Endothelial cell of umbilical vein (primary cell): Measurements from ENCODE around the gene CEACAM3. TPM values are rescaled to one million over a fixed set of nuclear protein-coding genes. Genes with fewer than 3 reads are reported as not detected.

Experiments
- BruUV-seq: library from RNA; stranded (reverse); fragments of 400-500 nt; replicated peaks from 2 replicates; lab custom pipeline; 2021; lab: Mats Ljungman, UMichigan
- CTCF ChIA-PET: fragments of 300-600, 350-600 bp; sonication (Branson Sonifier 250); formaldehyde crosslinking; loops from one replicate; lab custom pipeline; 2021; ENCODE audit warnings: antibody characterized with exemption, inconsistent platforms; lab: Charles Lee
- POLR2A ChIA-PET: fragments of 300-600, 350-600 bp; sonication (Branson Sonifier 250); formaldehyde crosslinking; loops from one replicate; lab custom pipeline; 2021; ENCODE audit warnings: antibody characterized with exemption, inconsistent platforms; lab: Charles Lee
- DNase-seq: peaks from one replicate; pipeline ENCODE4 v3.0.0-alpha.2; 2011; ENCODE audit warnings: low read depth, low spot score
- FAIRE-seq: peaks from 2 replicates; lab custom pipeline; 2011; peaks lifted over from hg19 to GRCh38; lab: Jason Lieb, UNC
- H2AFZ ChIP-seq: 2 replicates; pipeline ENCODE4 v1.6.0; 2012; ENCODE audit warnings: low read depth, low read length, control low read depth, inconsistent platforms
- H3K27ac ChIP-seq: 2 replicates; pipeline ENCODE4 v1.5.1; 2011; ENCODE audit warnings: low read depth, mild to moderate bottlenecking, control low read depth, low read length, moderate library complexity; ENCODE audit not compliant: insufficient read depth
- H3K27me3 ChIP-seq, 2 experiments: 2 replicates each; pipeline versions ENCODE4 v1.6.0 to v1.6.1; 2011; ENCODE audit warnings: low read length in 2 of 2, mixed read lengths in 1 of 2; ENCODE audit not compliant: control insufficient read depth in 2 of 2, insufficient read depth in 2 of 2
- H3K36me3 ChIP-seq, 2 experiments: 2 replicates in 1 of 2; 3 replicates in 1 of 2; pipeline ENCODE4 v1.5.1; 2011; ENCODE audit warnings: low read length in 2 of 2, mild to moderate bottlenecking in 1 of 2, moderate library complexity in 1 of 2; ENCODE audit not compliant: control insufficient read depth in 2 of 2, insufficient read depth in 2 of 2; ENCODE audit errors: extremely low read depth in 1 of 2
- H3K4me1 ChIP-seq: 3 replicates; pipeline ENCODE4 v1.5.1; 2011; ENCODE audit warnings: mild to moderate bottlenecking, low read length; ENCODE audit not compliant: control insufficient read depth, insufficient read depth; ENCODE audit errors: extremely low read depth
- H3K4me2 ChIP-seq: 2 replicates; pipeline ENCODE4 v1.6.1; 2011; ENCODE audit warnings: low read length, control low read depth, mixed read lengths; ENCODE audit not compliant: insufficient read depth
- H3K4me3 ChIP-seq, 3 experiments: fragments of 200-600 bp in 1 of 3; sonication (generic), shearing (Covaris generic) in 1 of 3; replicated peaks in 1 of 3; 2 replicates each; pipeline ENCODE4 v1.5.1; 2011 to 2016; ENCODE audit warnings: control low read depth in 3 of 3, low read length in 3 of 3, mild to moderate bottlenecking in 2 of 3, inconsistent platforms in 1 of 3, low read depth in 1 of 3, moderate library complexity in 1 of 3; ENCODE audit not compliant: insufficient read depth in 1 of 3
- H3K79me2 ChIP-seq: 2 replicates; pipeline ENCODE4 v1.6.0; 2012; ENCODE audit warnings: low read length, inconsistent platforms; ENCODE audit not compliant: control insufficient read depth, insufficient read depth
- H3K9ac ChIP-seq: replicated peaks from 2 replicates; pipeline ENCODE3; 2011; ENCODE audit warnings: low read length, control low read depth; ENCODE audit not compliant: insufficient read depth; ENCODE audit errors: extremely low read depth
- H3K9me1 ChIP-seq: replicated peaks from 3 replicates; pipeline ENCODE4 v1.6.0; 2011; ENCODE audit warnings: mild to moderate bottlenecking, low read length; ENCODE audit not compliant: control insufficient read depth, insufficient read depth; ENCODE audit errors: extremely low read depth
- H3K9me3 ChIP-seq: replicated peaks from 2 replicates; pipeline ENCODE4 v1.5.1; 2012; ENCODE audit warnings: low read length, inconsistent platforms; ENCODE audit not compliant: control insufficient read depth, insufficient read depth
- H4K20me1 ChIP-seq: replicated peaks from 2 replicates; pipeline ENCODE3; 2011; ENCODE audit warnings: mild to moderate bottlenecking, low read length; ENCODE audit not compliant: control insufficient read depth, insufficient read depth; ENCODE audit errors: extremely low read depth
- EZH2 ChIP-seq: IDR thresholded peaks from 2 replicates; pipeline ENCODE4 v1.6.1; 2012; ENCODE audit warnings: borderline replicate concordance, low read depth, mild to moderate bottlenecking, moderate library complexity, low read length, inconsistent platforms; ENCODE audit not compliant: severe bottlenecking
- FOS ChIP-seq: IDR thresholded peaks from 2 replicates; pipeline ENCODE4 v1.6.1; 2011; ENCODE audit warnings: mild to moderate bottlenecking, low read length, moderate library complexity, borderline replicate concordance; ENCODE audit not compliant: insufficient read depth
- GATA2 ChIP-seq: IDR thresholded peaks from 2 replicates; pipeline ENCODE4 v1.7.0; 2011; ENCODE audit warnings: low read depth, mild to moderate bottlenecking, moderate library complexity, mixed read lengths, low read length; ENCODE audit not compliant: insufficient read length, insufficient read depth
- JUN ChIP-seq: IDR thresholded peaks from 2 replicates; pipeline ENCODE4 v1.6.1; 2011; ENCODE audit warnings: borderline replicate concordance, low read depth; ENCODE audit not compliant: insufficient read length, insufficient read depth
- MYC ChIP-seq: IDR thresholded peaks from one replicate; pipeline ENCODE4 v1.6.1; 2011; ENCODE audit warnings: mild to moderate bottlenecking, low read depth, low read length
- POLR2A ChIP-seq: IDR thresholded peaks from 2 replicates; pipeline ENCODE4 v1.6.1; 2012; ENCODE audit warnings: low read depth, mild to moderate bottlenecking, control low read depth, low read length
- POLR2AphosphoS5 ChIP-seq: IDR thresholded peaks from 2 replicates; pipeline ENCODE4 v1.6.1; 2012; ENCODE audit warnings: low read depth, mild to moderate bottlenecking, control low read depth, low read length, moderate library complexity; ENCODE audit not compliant: insufficient read depth
- dilution Hi-C: fragments of 300-500 bp; cut with MboI; formaldehyde crosslinking; loops from one replicate; pipeline ENCODE4 v1.15.0; 2019; ENCODE audit warnings: low sequenced_read_pairs; ENCODE audit not compliant: extremely low pct_ligation_motif_present
- intact Hi-C: fragments of 100-400 bp; cut with micrococcal nuclease; formaldehyde crosslinking; loops from one replicate; pipeline ENCODE4 v1.10.0; 2022
- polyA plus RNA-seq, 4 experiments: library from polyadenylated mRNA; depleted of rRNA in 3 of 4; stranded (reverse) in 3 of 4; unstranded in 1 of 4; fragments of >200 nt; gene quantifications; 2 replicates each; pipeline versions ENCODE4 v1.2.1 to v1.2.3, GENCODE V29; 2011 to 2012; ENCODE audit warnings: missing spikeins in 1 of 4
- total RNA-seq: library from RNA; stranded (reverse); gene quantifications from 2 replicates; pipeline ENCODE4 v1.2.3, GENCODE V29; 2021
- TF ChIP-seq, protein P1 (sequence below): IDR thresholded peaks from 2 replicates; pipeline ENCODE4 v1.6.1; 2011; ENCODE audit not compliant: insufficient read depth, insufficient read length
- TF ChIP-seq, protein P2 (sequence below), 2 donors: IDR thresholded peaks; 1 replicate in 1 of 2; 2 replicates in 1 of 2; pipeline ENCODE4 v1.5.1; 2011; ENCODE audit warnings: low read length in 2 of 2, mild to moderate bottlenecking in 2 of 2, moderate library complexity in 2 of 2, control low read depth in 1 of 2, inconsistent platforms in 1 of 2, low read depth in 1 of 2; ENCODE audit not compliant: insufficient read depth in 1 of 2; ENCODE audit errors: extremely low read depth in 1 of 2

Gene CEACAM3
- total and polyA plus RNA-seq, 2 donors (not counting 3 experiments of a cell fraction or from before 2014, with no cell fraction given) = not detected

DNA sequence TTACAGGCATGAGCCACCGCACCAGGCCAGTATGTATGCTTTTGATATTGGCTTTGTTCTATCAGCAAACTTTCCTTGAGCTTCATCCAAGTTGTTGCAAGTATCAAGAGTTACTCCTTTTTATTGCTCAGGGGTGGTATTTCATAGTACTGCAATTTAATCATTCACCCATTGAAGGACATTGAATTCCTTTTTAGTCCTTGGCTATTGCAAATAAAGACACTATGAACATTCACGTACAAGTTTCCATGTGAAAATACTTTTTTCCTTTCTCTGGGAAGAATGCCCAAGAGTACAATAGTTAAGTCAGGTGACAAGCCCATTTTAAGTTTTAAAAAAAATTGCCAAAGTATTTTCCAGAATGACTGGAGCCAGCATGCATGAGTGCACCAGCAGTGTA, 20.4 kb downstream of the CEACAM3 start:
- no TSS peak for BruUV-seq

More for the DNA sequence above, 20.4 kb downstream of the CEACAM3 start:
- no peaks in the 10 kb centered on the region for H3K27me3 ChIP-seq
- H3K27ac ChIP-seq = no peak overlapping the region
- H3K4me1 ChIP-seq = no peaks in the 10 kb centered on the region
- no peak overlapping the region for H3K4me2 ChIP-seq
- POLR2A ChIA-PET = no interaction called here
- no peak for DNase-seq
- H4K20me1 ChIP-seq = no peaks in the 10 kb centered on the region
- no peak overlapping the region for H3K9ac ChIP-seq
- H3K36me3 ChIP-seq = no peaks in the 10 kb centered on the region
- no peak for FAIRE-seq
- intact Hi-C loops = no loop called here
- no peaks in the 10 kb centered on the region for H3K9me1 ChIP-seq
- H2AFZ ChIP-seq = no peak overlapping the region
- CTCF ChIA-PET = no interaction called here
- dilution Hi-C loops = no loop called here
- H3K9me3 ChIP-seq = no peaks in the 10 kb centered on the region
- H3K4me3 ChIP-seq = no peak overlapping the region
- TF ChIP-seq POLR2A (no peak), FOS (no peak), JUN (no peak), EZH2 (no peak), MYC (no peak), GATA2 (no peak), POLR2AphosphoS5 (no peak)
- TF ChIP-seq, protein P1, sequence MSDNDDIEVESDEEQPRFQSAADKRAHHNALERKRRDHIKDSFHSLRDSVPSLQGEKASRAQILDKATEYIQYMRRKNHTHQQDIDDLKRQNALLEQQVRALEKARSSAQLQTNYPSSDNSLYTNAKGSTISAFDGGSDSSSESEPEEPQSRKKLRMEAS = no peak
- TF ChIP-seq, protein P2, sequence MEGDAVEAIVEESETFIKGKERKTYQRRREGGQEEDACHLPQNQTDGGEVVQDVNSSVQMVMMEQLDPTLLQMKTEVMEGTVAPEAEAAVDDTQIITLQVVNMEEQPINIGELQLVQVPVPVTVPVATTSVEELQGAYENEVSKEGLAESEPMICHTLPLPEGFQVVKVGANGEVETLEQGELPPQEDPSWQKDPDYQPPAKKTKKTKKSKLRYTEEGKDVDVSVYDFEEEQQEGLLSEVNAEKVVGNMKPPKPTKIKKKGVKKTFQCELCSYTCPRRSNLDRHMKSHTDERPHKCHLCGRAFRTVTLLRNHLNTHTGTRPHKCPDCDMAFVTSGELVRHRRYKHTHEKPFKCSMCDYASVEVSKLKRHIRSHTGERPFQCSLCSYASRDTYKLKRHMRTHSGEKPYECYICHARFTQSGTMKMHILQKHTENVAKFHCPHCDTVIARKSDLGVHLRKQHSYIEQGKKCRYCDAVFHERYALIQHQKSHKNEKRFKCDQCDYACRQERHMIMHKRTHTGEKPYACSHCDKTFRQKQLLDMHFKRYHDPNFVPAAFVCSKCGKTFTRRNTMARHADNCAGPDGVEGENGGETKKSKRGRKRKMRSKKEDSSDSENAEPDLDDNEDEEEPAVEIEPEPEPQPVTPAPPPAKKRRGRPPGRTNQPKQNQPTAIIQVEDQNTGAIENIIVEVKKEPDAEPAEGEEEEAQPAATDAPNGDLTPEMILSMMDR (IDR thresholded peaks at IDR 0.05; ENCODE audit: extremely low read depth in 1 of 2, insufficient read depth in 1 of 2, low read depth in 1 of 2, low read length in 2 of 2) = no peak
- H3K79me2 ChIP-seq = no peaks in the 10 kb centered on the region
